SK-N-MC (cell line): Measurements from ENCODE around the gene NTNG1.

ENCODE experiments used
- EZH2 ChIP-seq: fragments of 200-600 bp; sonication (generic); IDR thresholded peaks from one replicate; pipeline ENCODE4 v1.6.1; 2017; ENCODE audit warnings: antibody characterized with exemption
- POLR2AphosphoS5 ChIP-seq: IDR thresholded peaks from 2 replicates; pipeline ENCODE4 v1.6.1; 2012; ENCODE audit warnings: mild to moderate bottlenecking, low read depth, low read length, borderline replicate concordance

- no peak for TF ChIP-seq POLR2AphosphoS5
- TF ChIP-seq EZH2 = no peak
Measured at GRCh38 chr1:107272321-107272720, 131.5 kb downstream of the NTNG1 start.
